Ecto neural progenitor cell (in vitro differentiated cells): Measurements from ENCODE around the gene KMT2E.

ENCODE experiments used
- DNase-seq: peaks from one replicate; pipeline ENCODE4 v3.0.0-alpha.2; 2018; ENCODE audit warnings: low spot score

Gene KMT2E

DNA sequence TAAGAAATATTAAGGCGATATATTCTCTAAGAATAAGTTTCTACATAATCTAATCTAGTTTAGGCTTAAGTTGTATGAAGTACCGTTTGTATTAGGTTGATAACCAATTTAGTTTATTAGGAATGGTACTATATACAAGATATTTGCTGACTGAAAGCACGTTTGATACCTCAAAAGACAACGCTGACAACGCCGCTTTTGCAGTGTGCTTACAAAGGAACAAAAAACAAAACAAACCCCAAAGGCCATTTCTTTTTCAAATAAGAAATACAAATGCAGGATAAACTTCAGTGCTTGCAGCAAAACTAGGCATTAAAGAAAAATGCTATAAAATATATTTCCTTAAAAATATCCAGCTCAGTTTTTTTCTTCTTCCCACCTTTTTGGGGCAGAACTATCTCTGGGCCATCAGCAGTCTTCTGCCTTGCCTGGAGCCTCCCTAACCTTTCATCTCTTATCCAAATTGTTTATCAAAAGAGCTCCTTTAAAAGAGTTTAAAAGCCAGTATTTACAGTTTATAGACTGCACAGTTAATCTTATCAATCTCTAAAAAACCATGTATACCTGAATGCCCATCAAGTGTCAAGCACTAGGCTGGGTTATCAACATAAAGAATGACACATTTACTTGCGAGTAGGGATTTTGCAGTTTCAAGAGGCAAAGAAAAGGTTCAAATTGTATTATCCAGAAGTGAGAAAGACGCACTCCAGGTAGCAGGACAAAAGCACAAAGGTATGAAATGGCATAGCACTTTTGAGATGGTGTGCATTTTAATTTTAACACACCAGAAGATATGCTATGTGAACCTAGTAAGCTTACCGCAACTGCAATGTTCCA, 4.1 kb upstream of the KMT2E start:
- DNase-seq, result no peak

- DNase-seq, result no peak
Observed at GRCh38 chr7:105010504-105011130, 3.4 kb upstream of the KMT2E start.

DNA sequence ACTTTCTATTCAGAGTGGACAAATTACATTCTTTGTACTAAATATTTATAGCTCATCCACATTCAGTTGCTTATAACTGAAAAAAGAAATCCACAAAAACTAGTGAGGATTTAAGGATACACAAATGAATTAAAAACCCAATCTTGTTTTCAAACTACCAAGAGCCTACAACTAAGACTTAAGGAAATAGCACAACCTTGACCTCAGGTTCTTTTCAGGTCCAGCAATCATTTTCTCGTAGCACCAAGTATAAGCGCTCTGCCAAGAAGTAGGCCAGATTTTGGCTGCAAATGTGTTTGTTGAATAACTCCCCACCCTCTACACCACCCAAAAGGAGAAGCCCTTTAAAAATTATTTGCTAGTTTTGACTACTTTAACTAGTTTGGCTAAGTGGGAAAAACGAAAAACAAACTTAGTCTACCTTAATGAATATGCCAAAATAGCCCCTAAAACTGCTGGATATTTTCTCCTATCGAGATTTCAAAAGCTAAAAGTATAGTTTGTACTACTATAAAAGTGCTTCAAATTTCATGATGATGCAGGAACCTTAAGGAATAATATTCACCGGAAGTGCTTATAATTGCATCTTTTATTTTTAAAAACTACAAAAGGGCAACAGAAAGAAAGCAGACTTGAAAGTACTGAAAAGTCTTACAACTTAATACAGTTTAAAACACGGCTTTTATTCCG, 2.7 kb upstream of the KMT2E start:
- no peak for DNase-seq

DNA sequence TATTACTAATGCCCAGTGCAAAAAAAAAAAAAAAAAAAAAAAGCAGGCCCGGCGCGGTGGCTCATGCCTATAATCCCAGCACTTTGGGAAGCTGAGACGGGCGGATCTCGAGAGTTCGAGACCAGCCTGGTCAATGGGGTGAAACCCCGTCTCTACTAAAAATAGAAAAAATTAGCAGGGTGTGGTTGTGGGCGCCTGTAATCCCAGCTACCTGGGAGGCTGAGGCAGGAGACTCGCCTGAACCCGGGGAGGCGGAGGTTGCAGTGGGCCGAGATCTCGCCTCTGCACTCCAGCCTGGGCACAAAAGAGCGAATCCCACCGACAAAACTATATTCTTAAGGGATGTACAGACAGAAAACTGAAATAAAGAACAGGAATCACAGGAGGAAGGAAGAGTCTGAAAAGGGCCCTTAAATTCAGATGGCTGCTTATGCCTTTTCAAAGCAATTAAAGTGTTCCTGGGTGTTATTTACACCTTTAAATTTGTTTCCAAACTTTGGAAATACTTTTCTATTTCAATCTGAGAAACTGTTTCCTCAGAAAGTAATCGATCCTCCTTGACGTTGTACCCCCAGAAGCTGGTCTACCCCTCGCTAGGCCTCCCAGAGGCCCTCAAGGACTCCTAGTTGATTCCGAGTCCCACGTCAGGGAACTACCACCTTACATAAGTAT, 2.0 kb upstream of the KMT2E start:
- DNase-seq, result no peak

DNA sequence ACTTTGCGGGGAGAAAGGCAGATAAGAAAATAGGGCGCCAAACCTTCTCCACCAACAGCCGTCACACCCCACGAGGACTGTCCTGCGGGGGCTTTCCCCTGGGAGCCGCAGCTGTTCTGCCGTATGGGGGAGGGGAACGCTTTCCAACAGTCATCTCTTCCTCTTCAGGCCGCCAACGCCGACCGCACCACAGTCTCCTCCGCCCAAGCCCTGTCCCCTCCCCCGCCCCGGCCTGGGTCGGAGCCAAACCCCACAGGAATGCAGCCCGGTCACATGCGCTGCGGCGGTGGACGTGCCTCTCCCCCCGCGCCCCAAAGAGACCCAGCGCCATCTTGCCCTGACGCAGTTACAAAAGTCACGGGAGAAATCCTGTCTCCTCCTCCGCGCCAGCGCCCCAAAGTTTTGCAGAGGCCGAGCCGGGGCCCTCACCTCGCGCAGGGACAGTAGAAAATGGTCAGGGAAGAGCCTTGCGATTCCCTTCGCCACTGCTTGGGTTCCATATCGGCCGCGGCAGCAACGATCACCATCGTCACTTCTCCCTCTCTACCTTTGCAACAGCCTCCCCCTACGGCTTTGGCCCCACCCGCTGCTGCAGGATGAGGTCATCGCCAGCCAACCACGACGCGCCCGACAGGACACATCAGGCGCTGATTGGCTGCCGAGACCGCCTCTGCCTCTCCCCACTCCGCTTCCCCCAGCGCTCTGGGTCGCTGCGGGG, 1.3 kb upstream of the KMT2E start:
- peak; percentile 97 for DNase-seq

- DNase-seq, result peak; percentile 95
Observed at GRCh38 chr7:105013221-105013815, 687 bp upstream of the KMT2E start.

GRCh38 chr7:105014693-105015389, 836 bp downstream of the KMT2E start:
- DNase-seq, result peak; percentile 54

GRCh38 chr7:105015390-105015965, 1.5 kb downstream of the KMT2E start:
- DNase-seq, result no peak

- no peak for DNase-seq
Observed at GRCh38 chr7:105016068-105016708, 2.2 kb downstream of the KMT2E start.

GRCh38 chr7:105016709-105017656, 3.0 kb downstream of the KMT2E start:
- DNase-seq, result no peak

DNA sequence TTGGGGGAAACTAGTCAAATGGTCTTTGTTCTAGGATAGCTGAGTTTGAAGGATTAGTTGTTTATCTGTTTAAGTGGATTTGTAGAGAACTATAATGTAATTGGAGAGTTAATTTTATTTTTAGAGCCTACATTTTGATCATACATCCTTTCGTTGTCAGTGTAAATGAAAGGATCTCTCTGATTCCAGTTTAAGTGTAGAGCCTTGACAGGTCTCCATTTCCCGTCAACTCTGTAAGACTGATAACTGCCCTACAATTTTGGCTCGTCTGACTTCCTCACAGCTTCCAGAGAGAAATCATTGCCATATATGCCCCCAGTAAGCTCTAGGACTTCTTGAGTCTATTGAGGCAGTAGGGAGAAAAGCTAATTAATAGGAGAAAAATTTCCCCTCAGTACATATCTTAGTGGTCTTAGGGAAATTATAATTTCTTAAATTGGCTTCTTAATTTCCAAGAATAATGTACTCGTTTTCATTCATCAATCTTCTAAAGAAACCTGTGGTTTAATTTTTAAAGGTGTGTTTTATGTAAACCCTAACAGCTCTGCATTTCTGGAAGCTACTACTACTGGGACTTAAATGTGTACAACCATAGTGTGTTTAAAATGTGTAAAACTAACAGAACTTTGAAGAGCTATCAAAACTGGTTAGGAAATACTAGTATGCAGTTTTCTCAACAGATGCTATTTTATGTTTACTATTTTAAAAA, 3.8 kb downstream of the KMT2E start:
- DNase-seq, result no peak

DNA sequence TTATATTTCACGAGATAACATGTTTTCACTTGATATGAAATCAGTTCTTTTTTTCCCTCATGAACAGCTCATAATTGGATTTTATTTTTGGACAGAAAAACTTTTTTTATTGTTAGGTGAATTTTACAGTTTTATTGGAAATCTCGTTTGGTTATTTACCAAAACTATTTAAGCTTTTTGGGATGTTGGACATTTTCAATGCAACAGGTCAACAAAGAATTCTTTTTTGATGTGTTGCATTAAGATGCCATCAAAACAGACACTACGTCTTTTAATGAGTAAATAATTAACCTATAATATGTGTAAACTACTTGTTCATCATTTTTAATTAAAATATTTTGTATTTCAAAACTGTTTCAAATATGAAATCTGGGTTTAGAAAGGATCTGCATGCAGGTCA, 5.3 kb downstream of the KMT2E start:
- no peak for DNase-seq

- no peak for DNase-seq
Observed at GRCh38 chr7:105020926-105021325, 6.9 kb downstream of the KMT2E start.

DNA sequence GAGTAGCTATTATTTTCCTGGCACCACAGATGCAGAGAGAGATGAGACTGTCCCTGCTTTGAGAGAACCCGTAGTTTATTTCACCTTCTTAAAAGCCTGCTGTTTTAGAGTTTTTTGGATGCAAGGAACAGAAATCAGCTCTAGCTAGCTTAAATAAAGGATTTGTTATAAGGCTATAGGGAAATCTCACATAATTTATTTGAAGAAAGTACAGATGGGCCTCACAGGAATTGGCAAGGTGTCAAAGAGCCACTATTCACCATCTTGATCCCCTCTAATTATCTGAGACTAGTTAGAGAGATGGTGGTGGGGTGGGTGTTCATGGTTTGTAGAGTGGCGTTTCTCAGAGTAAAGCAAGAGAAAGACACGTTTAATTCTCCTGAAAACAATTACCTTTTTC, 7.3 kb downstream of the KMT2E start:
- no peak for DNase-seq

GRCh38 chr7:105021967-105022366, 8.0 kb downstream of the KMT2E start:
- no peak for DNase-seq

- DNase-seq, result no peak
Observed at GRCh38 chr7:105022458-105022857, 8.5 kb downstream of the KMT2E start.

DNA sequence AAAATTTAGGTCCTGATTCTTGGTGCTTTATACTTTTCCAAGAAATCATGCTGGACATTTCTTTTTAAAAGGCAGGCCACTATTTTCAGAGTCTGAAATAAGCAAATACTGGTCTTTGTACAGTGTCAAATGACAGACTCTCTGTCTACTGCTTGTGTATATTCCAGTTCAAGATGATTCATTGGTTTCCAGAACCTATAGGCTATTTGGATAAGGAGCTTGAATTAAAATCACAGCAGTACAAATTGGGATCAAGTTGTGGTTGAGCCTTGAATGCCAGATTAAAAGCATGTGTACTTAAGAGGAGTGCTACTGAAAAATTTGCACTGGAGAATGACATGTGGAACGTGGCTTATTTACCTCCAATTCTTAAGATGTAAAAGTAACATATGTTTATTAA, 10.7 kb downstream of the KMT2E start:
- no peak for DNase-seq

DNA sequence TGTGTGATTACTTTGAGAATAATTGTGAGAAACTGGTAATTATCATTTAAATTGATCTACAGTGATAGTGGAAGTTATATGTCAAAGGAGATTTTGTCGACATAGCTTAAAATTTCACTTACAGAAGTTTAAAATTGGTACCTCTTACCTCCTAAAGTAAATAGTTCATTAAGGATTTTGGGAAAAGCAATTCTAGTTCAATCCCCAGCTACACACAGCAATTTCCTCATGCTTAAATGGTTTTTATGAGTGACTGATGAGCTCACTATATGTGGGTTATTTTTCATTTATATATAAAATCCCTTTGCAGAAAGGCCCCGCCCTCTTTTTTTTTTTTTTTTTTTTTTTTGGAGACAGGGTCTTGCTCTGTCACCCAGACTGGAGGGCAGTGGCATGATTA, 12.7 kb downstream of the KMT2E start:
- no peak for DNase-seq
